SH-SY5Y (cell line): ENCODE results near the gene VEGFB.

Experiments
- GATA2 ChIP-seq: IDR thresholded peaks from 2 replicates; pipeline ENCODE4 v1.6.1; 2011; ENCODE audit warnings: mild to moderate bottlenecking, low read depth, low read length
- GATA3 ChIP-seq: IDR thresholded peaks from 2 replicates; pipeline ENCODE4 v1.6.1; 2011; ENCODE audit warnings: low read depth, mild to moderate bottlenecking, low read length, moderate library complexity

DNA sequence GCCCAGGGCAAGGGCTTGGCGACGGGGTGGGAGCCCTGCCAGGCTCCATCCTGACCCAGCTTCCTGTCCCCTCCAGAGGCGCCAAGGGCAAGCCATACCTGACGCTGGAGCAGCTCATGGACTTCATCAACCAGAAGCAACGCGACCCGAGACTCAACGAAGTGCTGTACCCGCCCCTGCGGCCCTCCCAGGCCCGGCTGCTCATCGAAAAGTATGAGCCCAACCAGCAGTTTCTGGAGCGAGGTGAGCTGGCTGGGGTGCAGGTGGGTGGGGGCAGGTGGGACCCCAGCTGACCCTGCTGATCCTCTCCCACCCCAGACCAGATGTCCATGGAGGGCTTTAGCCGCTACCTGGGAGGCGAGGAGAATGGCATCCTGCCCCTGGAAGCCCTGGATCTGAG lies 21.9 kb downstream of the VEGFB start:
- TF ChIP-seq GATA2, result no peak
- TF ChIP-seq GATA3, result no peak
